AG04450 (cell line): Measurements from ENCODE around the gene PTGR1. TPM values are rescaled to one million over a fixed set of nuclear protein-coding genes. Genes with fewer than 3 reads are reported as not detected.
A peak's percentile ranks its signal among the peaks of the same experiment; 100 is the strongest.

ENCODE experiments used
- CTCF ChIA-PET: fragments of 300-600, 350-600 bp; formaldehyde crosslinking; extraction: SDS; loops from one replicate; lab custom pipeline; 2022; ENCODE audit warnings: antibody characterized with exemption, inconsistent platforms; lab: Charles Lee
- POLR2A ChIA-PET: fragments of 350-600 bp; formaldehyde crosslinking; extraction: SDS; loops from one replicate; lab custom pipeline; 2021; ENCODE audit warnings: antibody characterized with exemption, inconsistent platforms; lab: Yijun Ruan, JAX
- DNase-seq: peaks from one replicate; pipeline ENCODE4 v3.0.0-alpha.2; 2011; ENCODE audit warnings: low read depth, low spot score
- H3K27ac ChIP-seq: one replicate; pipeline ENCODE4 v1.5.1; 2012; ENCODE audit warnings: low read depth, low read length, control low read depth
- H3K27me3 ChIP-seq: one replicate; pipeline ENCODE4 v1.6.0; 2012; ENCODE audit warnings: low read length; ENCODE audit not compliant: control insufficient read depth, insufficient read depth
- H3K4me3 ChIP-seq: 2 replicates; pipeline ENCODE4 v1.5.1; 2011; ENCODE audit warnings: mild to moderate bottlenecking, low read depth, low read length, control low read depth
- H3K9me3 ChIP-seq: 2 replicates; pipeline ENCODE4 v1.5.1; 2012; ENCODE audit warnings: low read length; ENCODE audit not compliant: control insufficient read depth, insufficient read depth
- CTCF ChIP-seq: IDR thresholded peaks from 2 replicates; pipeline ENCODE4 v1.5.1; 2011; ENCODE audit warnings: low read depth, low read length, control low read depth, inconsistent platforms
- polyA plus RNA-seq: library from polyadenylated mRNA; depleted of rRNA; stranded (reverse); fragments of >200 nt; gene quantifications from 2 replicates; pipeline ENCODE4 v1.2.3, GENCODE V29; 2011; rRNA removed

The PTGR1 gene
- polyA plus RNA-seq, 1 experiment = 173 TPM

- CTCF ChIA-PET = interaction anchor here (0.6 kb wide), 2 partner anchors 44 to 72 kb away, joined by 4 to 8 read pairs; no protein-coding TSS in a partner anchor
- POLR2A ChIA-PET = interaction anchor here (0.7 to 1.1 kb wide), 2 partner anchors 106 to 204 kb away, joined by 3 to 5 read pairs; partner anchors contain the start of gene DNAJC25
Measured at GRCh38 chr9:111525056-111525977, 74.1 kb downstream of the PTGR1 start, which contains the start of gene ZNF483. Gene ZNF483, plus strand, starts transcription at chr9:111525179. Its CDS starts 2,217 bp downstream, at chr9:111527396.

GRCh38 chr9:111524731-111525055, 74.8 kb downstream of the PTGR1 start:
- Histone ChIP-seq H3K9me3 (peaks cover 4% of the 10 kb centered on the region; the same call in 1 of the 2 replicates), H3K27me3 (peaks cover 2% of the 10 kb centered on the region), H3K4me3 (peak overlapping the region; percentile 80), H3K27ac (no peak overlapping the region)
- TF ChIP-seq CTCF = no peak
- ChIA-PET CTCF (interaction anchor here (0.6 kb wide), 2 partner anchors 45 to 72 kb away, joined by 4 to 8 read pairs; no protein-coding TSS in a partner anchor), POLR2A (interaction anchor here (0.7 to 1.1 kb wide), 2 partner anchors 106 to 204 kb away, joined by 3 to 5 read pairs; partner anchors contain the start of gene DNAJC25)
- DNase-seq = no peak

More at GRCh38 chr9:111525056-111525977, 74.1 kb downstream of the PTGR1 start, which contains the start of gene ZNF483:
- peaks cover 2% of the 10 kb centered on the region for H3K27me3 ChIP-seq
- TF ChIP-seq CTCF = no peak
- H3K4me3 ChIP-seq = peak within 1 kb of the TSS; percentile 80
- H3K9me3 ChIP-seq = peaks cover 4% of the 10 kb centered on the region; the same call in 1 of the 2 replicates
- DNase-seq = peak; percentile 32
- H3K27ac ChIP-seq = no peak within 1 kb of the TSS

- no peak for DNase-seq
- H3K4me3 ChIP-seq = no peak overlapping the region
- TF ChIP-seq CTCF = no peak
- H3K9me3 ChIP-seq = no peaks in the 10 kb centered on the region; the same call in 1 of the 2 replicates
- ChIA-PET POLR2A (no interaction called here), CTCF (no interaction called here)
- H3K27me3 ChIP-seq = peaks cover 2% of the 10 kb centered on the region
- H3K27ac ChIP-seq = no peak overlapping the region
Measured at GRCh38 chr9:111516061-111516465, 83.4 kb downstream of the PTGR1 start.

- H3K27me3 ChIP-seq = peaks cover 2% of the 10 kb centered on the region
- no peaks in the 10 kb centered on the region; the same call in 1 of the 2 replicates for H3K9me3 ChIP-seq
- ChIA-PET POLR2A (no interaction called here), CTCF (no interaction called here)
- no peak overlapping the region for H3K27ac ChIP-seq
- TF ChIP-seq CTCF = no peak
- DNase-seq = no peak
- no peak overlapping the region for H3K4me3 ChIP-seq
Measured at GRCh38 chr9:111514967-111515366, 84.5 kb downstream of the PTGR1 start.

Other genes with a start within 250 kb of the PTGR1 start
- gene ECPAS, start 115.3 kb downstream of the PTGR1 start, polyA plus RNA-seq = 61.2 and 64.0 TPM in 2 replicates
- gene ZNF483, start 74.5 kb downstream of the PTGR1 start, polyA plus RNA-seq = 1.0 and 1.5 TPM in 2 replicates
- 9.6 and 14.1 TPM in 2 replicates for gene DNAJC25, start 31.7 kb upstream of the PTGR1 start, polyA plus RNA-seq
- gene GNG10, start 62.0 kb upstream of the PTGR1 start, polyA plus RNA-seq = 87.6 and 108 TPM in 2 replicates
- 0.07 and 0.15 TPM in 2 replicates for gene SHOC1, start 195.3 kb upstream of the PTGR1 start, polyA plus RNA-seq